GM21825 (cell line): ENCODE data around the gene SDK1.
"Not testable (repeated sequence)": the region's sequence is repeated elsewhere in the genome, so short reads cannot be mapped to it uniquely, and the experiment has no call there.

Source experiments
- ATAC-seq: cut with Tn5 transposase; IDR thresholded peaks from one replicate; pipeline ENCODE4 v1.9.1; 2021; ENCODE audit warnings: mild to moderate bottlenecking, moderate library complexity; ENCODE audit not compliant: unreplicated experiment

SDK1 gene

DNA sequence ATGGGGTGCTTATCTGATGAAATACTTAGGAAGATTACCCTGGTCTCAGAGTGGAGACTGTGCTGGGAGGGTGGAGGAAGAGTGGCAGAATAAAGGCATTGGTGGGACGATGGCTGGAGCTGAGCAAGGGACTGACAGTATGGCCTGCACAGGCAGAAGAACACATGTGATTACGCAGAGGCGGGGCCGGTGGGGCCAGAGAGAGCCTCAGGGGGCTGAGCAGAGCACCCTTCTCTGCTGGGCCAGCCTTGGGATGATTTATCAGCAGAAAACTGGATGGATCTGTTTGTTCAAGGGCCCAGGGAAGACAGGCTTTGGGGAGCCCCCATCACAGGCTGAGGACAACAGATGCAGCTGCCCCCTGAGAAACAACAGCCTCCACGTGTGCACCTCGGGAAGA, 272.1 kb downstream of the SDK1 start:
- ATAC-seq, result no peak

DNA sequence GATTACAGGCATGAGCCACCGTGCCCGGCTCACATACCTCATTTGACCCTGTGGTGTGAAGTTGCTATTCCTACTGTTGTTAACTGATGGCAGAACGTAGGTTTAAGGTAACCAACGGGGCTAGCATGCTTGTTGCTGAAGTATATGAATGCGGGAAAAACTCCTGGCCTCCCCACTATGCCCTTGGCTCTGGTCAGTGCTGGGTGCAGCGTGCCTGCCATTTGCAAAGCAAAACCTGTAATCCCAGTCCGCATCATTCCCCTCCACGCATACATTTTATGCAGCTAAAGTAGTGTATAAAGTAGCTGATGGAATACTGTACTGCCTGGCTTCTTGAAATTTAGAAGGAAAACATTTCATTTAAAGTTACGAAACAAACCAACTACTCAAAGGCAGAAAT, 273.3 kb downstream of the SDK1 start:
- no peak for ATAC-seq

GRCh38 chr7:3575753-3576531, 274.9 kb downstream of the SDK1 start:
- ATAC-seq, result no peak

DNA sequence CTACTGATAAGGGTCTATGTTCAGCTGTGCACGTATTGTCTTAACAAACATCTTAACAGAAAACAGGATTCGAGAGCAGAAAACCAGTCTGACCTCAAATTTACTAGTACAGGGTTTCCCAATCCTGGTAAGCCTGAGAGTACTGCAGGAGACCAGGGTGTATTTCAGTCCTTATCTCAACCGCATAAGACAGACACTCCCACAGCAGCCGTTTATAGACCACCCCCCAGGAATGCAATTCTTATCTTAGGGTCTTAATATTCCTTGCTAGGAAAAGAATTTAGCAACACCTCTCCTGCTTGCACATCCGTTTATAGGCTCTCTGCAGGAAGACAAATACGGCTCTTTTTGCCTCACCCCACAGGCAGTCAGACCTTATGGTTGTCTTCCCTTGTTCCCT, 277.3 kb downstream of the SDK1 start:
- ATAC-seq, result no peak

GRCh38 chr7:3579638-3580219, 278.7 kb downstream of the SDK1 start:
- no peak for ATAC-seq

- ATAC-seq, result not testable (repeated sequence)
Measured at GRCh38 chr7:3582145-3582544, 281.1 kb downstream of the SDK1 start.

GRCh38 chr7:3585826-3586225, 284.8 kb downstream of the SDK1 start:
- ATAC-seq, result no peak

DNA sequence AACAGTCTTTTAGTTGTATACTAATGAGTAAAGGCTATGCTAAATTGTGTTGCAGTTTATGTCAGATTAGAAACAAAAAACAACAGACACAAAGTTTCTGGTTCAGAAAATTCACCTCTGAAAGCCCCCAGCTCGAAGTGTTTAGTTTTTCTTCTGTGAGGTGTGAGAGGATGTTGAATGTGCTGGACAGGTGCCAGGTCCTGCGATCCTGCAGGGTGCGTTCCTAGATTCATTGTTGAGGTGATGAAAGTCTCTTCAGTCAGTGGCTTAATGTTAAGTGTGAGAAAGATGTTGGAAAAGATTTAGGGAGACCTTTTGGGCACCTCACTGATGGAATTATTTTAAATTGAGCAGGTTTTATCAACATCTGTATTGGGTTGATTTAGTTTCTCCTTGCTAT, 287.3 kb downstream of the SDK1 start:
- ATAC-seq, result no peak

GRCh38 chr7:3589752-3590151, 288.7 kb downstream of the SDK1 start:
- no peak for ATAC-seq

GRCh38 chr7:3591219-3591618, 290.2 kb downstream of the SDK1 start:
- ATAC-seq, result no peak

DNA sequence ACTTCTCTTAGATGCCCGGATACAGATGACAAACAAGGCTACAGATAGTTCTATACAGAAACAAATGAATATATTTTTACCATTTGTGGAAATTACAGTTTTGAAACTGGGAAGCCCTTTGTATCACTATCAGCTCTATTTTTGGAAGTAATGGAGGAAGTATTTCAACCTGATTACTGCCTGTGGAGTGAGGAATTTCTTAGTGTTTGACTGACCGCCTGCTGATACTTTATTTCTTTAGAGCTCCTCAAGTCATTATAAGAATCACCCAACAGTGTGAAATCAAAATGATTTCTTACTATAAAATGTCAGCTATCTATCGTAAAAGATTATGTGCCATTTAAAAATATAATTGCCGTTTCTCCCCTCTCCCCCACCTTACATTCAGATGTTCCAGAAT, 290.9 kb downstream of the SDK1 start:
- no peak for ATAC-seq

- no peak for ATAC-seq
Measured at GRCh38 chr7:3592401-3593134, 291.5 kb downstream of the SDK1 start.

DNA sequence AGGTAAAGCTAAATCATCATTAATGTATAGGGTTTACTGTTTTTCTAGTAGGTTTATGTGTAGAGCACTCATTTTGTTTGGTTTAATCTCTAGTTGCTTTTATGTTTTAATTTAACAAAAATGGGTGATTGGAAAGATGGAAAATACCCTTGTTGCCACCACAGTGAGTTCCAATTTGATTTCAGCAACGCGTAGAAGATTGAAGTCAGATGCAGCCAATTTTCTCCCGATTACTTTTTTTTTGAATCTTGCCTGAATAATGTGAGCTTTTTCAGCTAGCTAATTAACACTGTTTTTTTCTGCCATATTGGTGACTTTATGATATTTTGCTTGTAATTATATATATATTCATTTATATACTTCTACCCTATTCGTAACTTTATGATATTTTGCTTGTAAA, 293.8 kb downstream of the SDK1 start:
- ATAC-seq, result no peak

- no peak for ATAC-seq
Measured at GRCh38 chr7:3598854-3599253, 297.8 kb downstream of the SDK1 start.

GRCh38 chr7:3605222-3605621, 304.2 kb downstream of the SDK1 start:
- no peak for ATAC-seq

DNA sequence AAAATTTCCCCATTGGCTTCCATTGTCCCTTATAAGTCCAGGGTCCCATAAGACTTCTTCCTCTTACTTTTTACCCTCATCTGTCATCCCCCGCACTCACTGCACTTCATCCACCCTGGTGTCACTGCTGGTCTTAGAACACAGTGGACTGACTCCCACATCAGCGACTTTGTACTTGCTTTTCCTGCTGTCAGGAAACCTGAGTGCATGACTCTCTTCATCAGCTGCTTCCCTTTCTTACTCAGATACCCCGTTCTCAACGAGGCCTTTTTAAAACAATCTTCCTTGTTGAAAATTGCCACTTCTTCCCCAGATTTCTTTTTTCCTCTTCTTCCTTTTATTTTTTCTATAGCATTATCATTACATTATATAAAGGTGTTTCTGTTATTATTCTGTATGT, 305.4 kb downstream of the SDK1 start:
- no peak for ATAC-seq

DNA sequence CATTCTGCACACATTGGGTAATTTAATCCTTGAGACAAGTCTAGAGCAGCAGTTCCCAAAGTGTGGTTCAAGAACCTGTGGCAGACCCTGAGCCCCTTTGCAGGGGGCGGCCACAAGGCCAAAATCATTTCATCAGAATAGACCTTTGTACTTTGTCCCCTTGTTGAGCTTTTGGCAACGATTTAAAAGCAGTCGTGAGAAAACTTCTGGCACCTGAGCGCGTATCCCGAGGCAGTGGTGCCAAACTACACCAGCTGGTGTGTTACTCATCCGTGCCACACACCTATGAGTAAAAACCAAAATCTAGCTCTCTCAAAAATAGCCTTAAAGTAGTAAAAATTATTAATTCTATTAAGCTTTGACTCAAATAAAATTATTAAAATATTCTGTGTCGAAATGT, 306.8 kb downstream of the SDK1 start:
- ATAC-seq, result no peak

DNA sequence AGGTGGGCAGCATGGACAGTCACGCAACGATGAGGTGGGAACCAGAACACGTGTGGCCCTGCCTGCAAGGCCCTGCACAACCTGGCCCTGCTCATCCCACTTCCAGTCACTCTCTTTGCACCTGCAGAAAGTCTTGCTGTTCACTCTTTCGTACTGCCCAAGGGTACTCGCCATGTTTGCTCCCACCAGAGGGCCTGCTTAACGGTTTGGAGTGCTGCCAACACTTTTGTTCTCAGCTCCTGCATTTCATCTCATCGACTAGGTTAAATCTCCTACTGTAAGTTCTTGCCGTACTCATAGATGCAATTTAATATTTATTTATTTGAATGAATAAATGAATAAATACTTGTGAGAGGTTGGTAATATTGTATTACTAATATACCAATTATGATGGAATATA, 315.3 kb downstream of the SDK1 start:
- no peak for ATAC-seq

- ATAC-seq, result no peak
Measured at GRCh38 chr7:3630081-3630480, 329.0 kb downstream of the SDK1 start.

- no peak for ATAC-seq
Measured at GRCh38 chr7:3634396-3634795, 333.3 kb downstream of the SDK1 start.

- no peak for ATAC-seq
Measured at GRCh38 chr7:3636131-3636860, 335.2 kb downstream of the SDK1 start.
